ENCODE results near the gene ATPAF2. TPM values are rescaled to one million over a fixed set of nuclear protein-coding genes. Genes with fewer than 3 reads are reported as not detected.

Gene ATPAF2
- total RNA-seq, 2 donors from 2014 or later = 11.8 to 19.0 TPM

- peak; percentile 52 for TF ChIP-seq CTCF (IDR thresholded peaks at IDR 0.05)
- peak; percentile 53 for ATAC-seq (ENCODE audit: insufficient number of reproducible peaks, low FRiP score, low read depth)
- no peaks in the 10 kb centered on the region for H3K9me3 ChIP-seq
- H3K4me1 ChIP-seq (ENCODE audit: control insufficient read depth in 1 of 2, low read depth in 2 of 2) = peaks cover 8 to 16% of the 10 kb centered on the region in 2 donors
- H3K27me3 ChIP-seq (replicated peaks; ENCODE audit: insufficient read depth) = no peaks in the 10 kb centered on the region
- no peak for DNase-seq (ENCODE audit: low spot score)
- H3K36me3 ChIP-seq = no peaks in the 10 kb centered on the region
- no peak overlapping the region for H3K27ac ChIP-seq
- H3K4me3 ChIP-seq = no peak overlapping the region
Measured at GRCh38 chr17:18033442-18034099, 5.4 kb downstream of the ATPAF2 start.

- H3K4me3 ChIP-seq = no peak overlapping the region
- no peak for TF ChIP-seq CTCF (IDR thresholded peaks at IDR 0.05)
- H3K36me3 ChIP-seq = no peaks in the 10 kb centered on the region
- no peaks in the 10 kb centered on the region for H3K27me3 ChIP-seq (replicated peaks; ENCODE audit: insufficient read depth)
- H3K4me1 ChIP-seq (ENCODE audit: control insufficient read depth in 1 of 2, low read depth in 2 of 2) = no peaks in the 10 kb centered on the region
- H3K27ac ChIP-seq = no peak overlapping the region
- H3K9me3 ChIP-seq = no peaks in the 10 kb centered on the region
- ATAC-seq (ENCODE audit: insufficient number of reproducible peaks, low FRiP score, low read depth) (no peak), DNase-seq (ENCODE audit: low spot score) (no peak)
Measured at GRCh38 chr17:18031955-18032354, 7.0 kb downstream of the ATPAF2 start.

GRCh38 chr17:18028952-18029540 is 9.9 kb downstream of the ATPAF2 start:
- TF ChIP-seq CTCF (IDR thresholded peaks at IDR 0.05) = no peak
- H3K27me3 ChIP-seq (replicated peaks; ENCODE audit: insufficient read depth) = no peaks in the 10 kb centered on the region
- no peaks in the 10 kb centered on the region for H3K4me1 ChIP-seq (ENCODE audit: control insufficient read depth in 1 of 2, low read depth in 2 of 2)
- no peaks in the 10 kb centered on the region for H3K9me3 ChIP-seq
- H3K27ac ChIP-seq = no peak overlapping the region
- no peak overlapping the region for H3K4me3 ChIP-seq
- H3K36me3 ChIP-seq = peaks cover 4% of the 10 kb centered on the region
- ATAC-seq (ENCODE audit: insufficient number of reproducible peaks, low FRiP score, low read depth) (no peak), DNase-seq (ENCODE audit: low spot score) (no peak)

GRCh38 chr17:18028114-18028951 is 10.6 kb downstream of the ATPAF2 start:
- H3K27me3 ChIP-seq (replicated peaks; ENCODE audit: insufficient read depth) = no peaks in the 10 kb centered on the region
- H3K36me3 ChIP-seq = peaks cover 4% of the 10 kb centered on the region
- H3K9me3 ChIP-seq = no peaks in the 10 kb centered on the region
- H3K27ac ChIP-seq = no peak overlapping the region
- TF ChIP-seq CTCF (IDR thresholded peaks at IDR 0.05) = no peak
- H3K4me1 ChIP-seq (ENCODE audit: control insufficient read depth in 1 of 2, low read depth in 2 of 2) = no peaks in the 10 kb centered on the region
- no peak overlapping the region for H3K4me3 ChIP-seq
- ATAC-seq (ENCODE audit: insufficient number of reproducible peaks, low FRiP score, low read depth) = no peak
- no peak for DNase-seq (ENCODE audit: low spot score)

- Histone ChIP-seq H3K4me3 (no peak overlapping the region), H3K4me1 (ENCODE audit: control insufficient read depth in 1 of 2, low read depth in 2 of 2) (no peaks in the 10 kb centered on the region), H3K27me3 (replicated peaks; ENCODE audit: insufficient read depth) (no peaks in the 10 kb centered on the region), H3K27ac (no peak overlapping the region), H3K9me3 (no peaks in the 10 kb centered on the region), H3K36me3 (peaks cover 4% of the 10 kb centered on the region)
- ATAC-seq (ENCODE audit: insufficient number of reproducible peaks, low FRiP score, low read depth) (no peak), DNase-seq (ENCODE audit: low spot score) (no peak)
- no peak for TF ChIP-seq CTCF (IDR thresholded peaks at IDR 0.05)
Measured at GRCh38 chr17:18027280-18027679, 11.7 kb downstream of the ATPAF2 start.

Data from thoracic aorta (tissue), 2 donors.